ENCODE data around the gene RIPOR3.
"Not testable (repeated sequence)": the region's sequence is repeated elsewhere in the genome, so short reads cannot be mapped to it uniquely, and the experiment has no call there.

The RIPOR3 gene

DNA sequence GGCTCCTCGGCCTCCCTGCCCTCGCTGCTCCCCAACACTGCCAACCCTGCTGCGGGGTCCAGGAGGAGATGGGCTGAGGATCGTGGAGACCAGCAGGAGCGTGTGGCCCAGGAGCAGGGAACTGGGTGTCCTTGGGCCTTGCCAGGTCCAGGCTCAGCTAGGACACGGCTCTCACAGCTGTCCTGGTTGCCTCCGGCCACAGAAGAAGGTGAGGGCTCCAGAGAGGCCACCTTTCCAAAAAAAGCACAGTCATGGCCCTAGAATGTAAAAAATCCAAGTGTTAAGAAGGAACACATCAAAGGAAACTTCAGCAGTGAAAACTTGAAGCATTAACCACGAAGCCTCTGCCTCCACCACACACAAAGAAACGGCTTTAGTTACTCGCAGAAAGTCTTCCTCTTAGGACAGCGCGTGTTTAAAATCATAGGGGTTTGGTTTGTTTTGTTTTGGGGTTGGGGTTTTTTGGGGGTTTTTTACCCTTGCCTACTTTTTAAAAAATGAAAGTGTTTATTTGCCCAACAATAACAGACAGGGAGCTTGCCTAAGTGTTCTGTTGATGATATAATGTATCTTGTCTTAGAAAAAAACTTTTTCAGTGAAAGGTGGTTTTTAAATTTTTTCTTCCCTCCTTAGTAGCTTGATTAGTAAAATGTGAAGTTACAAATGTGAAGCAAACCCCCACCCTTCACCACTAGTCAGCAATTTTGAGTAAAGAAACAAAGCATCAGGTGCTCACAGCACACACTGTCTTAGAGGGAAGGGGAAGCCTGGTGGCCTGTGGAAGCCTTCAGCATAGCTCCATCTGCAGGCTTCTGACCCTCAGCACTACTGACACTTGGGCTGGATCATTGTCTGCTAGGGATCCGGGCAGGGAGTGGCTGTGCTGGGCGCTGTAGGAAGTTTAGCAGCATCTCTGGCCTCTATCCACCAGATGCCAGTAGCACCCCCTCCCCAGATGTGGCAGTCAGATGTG, 121.2 kb downstream of the RIPOR3 start:
- DNase-seq: no peak

GRCh38 chr20:50569487-50569863, 121.9 kb downstream of the RIPOR3 start:
- DNase-seq: not testable (repeated sequence)

- DNase-seq: no peak
Observed at GRCh38 chr20:50568549-50568942, 122.8 kb downstream of the RIPOR3 start.

DNA sequence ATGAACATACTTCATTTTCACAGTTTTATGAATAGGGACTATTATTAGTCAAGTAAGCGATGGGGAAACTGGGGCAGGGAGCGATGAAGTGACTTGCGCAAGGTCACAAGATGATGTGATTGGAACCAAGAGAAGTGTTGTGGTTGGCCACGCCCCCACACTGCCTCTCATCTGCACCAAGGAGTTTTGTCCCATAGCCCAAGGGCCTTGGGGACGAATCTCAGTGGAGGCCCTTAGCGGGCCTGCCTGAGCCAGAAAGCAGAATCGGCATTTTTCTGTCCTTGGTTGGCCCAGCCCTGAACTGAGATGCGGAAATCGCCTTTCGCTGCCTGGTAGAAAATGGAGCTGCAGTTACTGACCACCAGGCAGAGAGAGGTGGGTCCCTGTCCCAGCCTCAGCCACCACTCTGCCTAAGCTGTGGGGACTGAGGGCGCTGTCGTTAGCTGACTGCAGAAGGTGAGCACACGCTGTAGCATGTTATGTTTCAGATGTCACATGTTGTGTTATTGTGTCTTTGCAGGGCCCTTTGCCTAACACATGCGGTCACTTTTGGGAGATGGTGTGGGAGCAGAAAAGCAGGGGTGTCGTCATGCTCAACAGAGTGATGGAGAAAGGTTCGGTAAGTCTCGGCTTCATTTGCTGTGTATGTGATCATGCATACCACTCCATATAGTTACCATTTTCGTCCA, 123.3 kb downstream of the RIPOR3 start:
- no peak for DNase-seq

DNA sequence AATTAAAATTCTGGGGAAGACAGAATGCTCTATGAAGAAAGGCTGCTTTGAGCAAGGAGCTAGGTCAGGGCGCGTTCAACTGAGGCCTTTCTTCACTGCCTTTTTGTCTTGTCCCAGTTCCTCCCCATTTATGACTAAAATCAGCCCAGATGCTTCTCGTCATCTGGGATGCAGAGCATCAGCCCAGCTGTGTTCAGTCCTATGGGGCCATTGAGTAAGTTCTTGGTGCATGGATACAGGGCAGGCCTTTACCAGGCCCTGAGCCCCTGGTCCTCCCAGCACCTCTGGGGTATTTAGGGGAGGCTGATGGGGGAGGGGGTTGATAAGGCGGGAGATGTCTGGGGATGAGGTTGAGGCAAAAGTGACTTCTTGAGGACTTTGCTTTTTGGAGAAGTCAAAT, 125.5 kb downstream of the RIPOR3 start:
- no peak for DNase-seq

- no peak for DNase-seq
Observed at GRCh38 chr20:50565383-50565782, 126.0 kb downstream of the RIPOR3 start.

DNA sequence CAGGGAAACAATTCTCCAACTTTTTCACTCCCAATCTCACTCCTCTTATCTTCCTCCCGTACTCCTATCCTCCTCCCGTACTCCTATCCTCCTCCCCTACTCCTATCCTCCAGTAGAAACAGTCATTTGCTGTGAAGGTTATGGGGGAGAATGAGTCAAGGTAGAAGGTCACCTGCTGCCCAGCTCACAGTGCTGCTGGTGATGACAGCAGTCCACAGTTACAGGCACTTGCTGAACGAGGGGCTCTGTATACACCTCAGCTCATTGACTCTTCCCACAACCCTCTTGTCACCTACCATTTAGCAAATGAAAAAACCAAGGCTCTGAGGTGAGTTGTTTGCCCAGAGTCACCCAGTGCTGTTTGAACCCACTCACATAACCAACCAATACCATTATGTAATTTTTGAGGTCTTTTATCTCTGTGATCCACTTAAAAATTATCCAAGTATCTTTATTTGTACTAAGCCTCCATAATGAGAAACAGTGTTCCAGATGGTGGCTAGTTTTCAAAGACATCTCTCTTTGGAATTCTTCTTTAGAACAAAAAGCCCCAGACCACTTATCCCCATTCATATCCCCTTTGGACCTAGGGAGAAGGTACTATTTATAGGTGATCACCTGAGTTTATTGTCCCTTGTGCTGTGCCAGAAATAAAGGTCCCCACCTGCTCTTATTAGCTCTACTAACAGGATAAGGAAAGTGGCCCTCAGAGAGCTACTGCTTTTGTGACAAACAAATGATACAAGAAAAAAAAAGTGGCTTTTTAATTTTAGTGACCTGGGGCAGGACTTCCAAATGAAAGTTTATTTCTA, 128.0 kb downstream of the RIPOR3 start:
- no peak for DNase-seq

DNA sequence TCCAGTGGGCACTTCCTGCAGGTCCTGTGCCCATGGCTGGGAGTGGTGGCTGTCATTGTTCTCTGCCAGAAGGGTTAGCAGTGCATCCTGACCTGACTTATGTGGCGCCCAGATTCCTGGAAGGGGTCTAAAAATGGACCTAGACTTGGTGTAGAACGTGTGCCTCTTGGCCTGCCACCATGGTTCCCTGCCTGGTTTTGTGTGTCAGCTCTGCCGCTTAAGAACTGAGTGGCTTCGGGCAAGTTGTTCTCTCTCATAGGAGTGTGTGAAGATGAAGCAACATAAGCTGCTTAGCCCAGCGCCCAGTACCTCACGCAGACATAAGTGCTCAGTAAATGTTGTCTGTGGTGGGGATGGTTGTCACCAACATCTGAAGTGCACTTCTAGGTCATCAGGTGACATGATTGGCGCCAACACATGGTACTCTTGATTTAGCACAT, 129.1 kb downstream of the RIPOR3 start:
- DNase-seq: no peak

DNA sequence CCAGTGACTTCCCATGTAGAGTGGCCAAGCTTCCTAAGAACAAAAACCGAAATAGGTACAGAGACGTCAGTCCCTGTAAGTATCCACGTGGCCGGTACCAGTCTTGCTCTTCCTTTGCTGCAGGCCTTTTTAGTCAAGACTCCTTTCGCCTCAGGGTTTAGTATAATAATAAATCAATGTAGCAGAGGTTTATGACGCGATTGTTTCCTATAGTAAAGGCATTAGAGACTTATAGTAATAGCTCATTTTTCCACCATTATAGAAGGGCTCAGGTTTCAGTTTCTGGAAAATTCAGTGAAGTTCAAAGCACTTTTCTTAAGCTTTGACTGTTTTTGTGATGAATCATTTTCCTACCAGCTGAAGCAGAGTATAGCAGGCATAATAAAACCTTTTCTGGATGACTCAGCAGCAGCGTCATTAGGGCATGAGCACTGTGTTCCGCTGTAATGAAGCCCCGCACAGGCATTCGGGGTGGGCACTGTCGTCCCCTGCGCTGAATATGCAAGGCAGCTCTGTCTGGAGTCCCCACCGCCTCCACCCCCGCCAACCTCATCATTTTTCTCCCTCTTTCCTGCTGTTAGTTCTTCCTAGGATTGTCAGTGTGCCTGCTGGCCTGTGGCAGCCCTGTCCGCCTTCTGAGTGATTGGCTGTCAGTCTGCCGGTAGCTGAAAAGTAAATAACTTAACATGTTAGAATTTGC, 129.8 kb downstream of the RIPOR3 start:
- DNase-seq: no peak

- no peak for DNase-seq
Observed at GRCh38 chr20:50560867-50561266, 130.5 kb downstream of the RIPOR3 start.

- DNase-seq: no peak
Observed at GRCh38 chr20:50559856-50560638, 131.3 kb downstream of the RIPOR3 start.

DNA sequence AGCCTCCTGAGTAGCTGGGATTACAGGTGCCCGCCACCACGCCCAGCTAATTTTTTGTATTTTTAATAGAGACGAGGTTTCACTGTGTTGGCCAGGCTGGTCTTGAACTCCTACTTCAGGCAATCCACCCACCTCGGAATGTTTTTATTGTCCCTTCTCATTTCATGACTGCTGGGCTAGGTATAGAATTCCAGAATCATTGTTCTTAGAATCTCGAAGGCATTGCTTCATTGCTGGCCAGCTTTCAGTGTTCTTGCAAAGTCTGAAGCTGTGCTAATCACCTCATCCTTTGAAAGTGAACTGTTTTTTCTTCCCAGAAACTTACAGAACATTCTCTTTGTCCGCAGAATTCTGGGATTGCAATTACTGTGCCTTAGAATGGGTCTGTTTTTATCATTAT, 132.2 kb downstream of the RIPOR3 start:
- DNase-seq: no peak

GRCh38 chr20:50558483-50558925, 132.8 kb downstream of the RIPOR3 start:
- no peak for DNase-seq

DNA sequence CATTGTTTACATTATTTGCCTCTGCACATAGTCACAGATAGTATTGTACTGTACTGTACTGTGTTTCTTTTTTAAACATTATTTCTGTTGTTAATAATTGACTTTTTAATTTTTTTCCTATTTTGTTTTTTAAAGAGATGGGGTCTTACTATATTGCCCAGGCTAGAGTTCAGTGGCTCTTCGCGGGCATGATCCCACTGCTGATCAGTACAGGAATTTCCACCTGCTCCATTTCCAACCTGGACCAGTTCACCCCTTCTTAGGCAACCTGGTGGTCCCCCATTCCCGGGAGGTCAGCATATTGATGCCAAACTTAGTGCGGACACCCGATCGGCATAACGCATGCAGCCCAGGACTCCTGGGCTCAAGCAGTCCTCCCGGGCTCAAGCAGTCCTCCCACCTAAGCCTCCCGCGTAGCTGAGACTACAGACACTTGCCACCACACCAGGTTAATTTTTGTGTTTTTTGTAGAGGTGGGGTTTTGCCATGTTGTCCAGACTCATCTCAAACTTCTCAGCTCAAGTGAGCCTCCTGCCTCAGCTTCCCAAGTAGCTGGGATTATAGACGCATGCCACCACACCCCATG, 133.7 kb downstream of the RIPOR3 start:
- no peak for DNase-seq

DNA sequence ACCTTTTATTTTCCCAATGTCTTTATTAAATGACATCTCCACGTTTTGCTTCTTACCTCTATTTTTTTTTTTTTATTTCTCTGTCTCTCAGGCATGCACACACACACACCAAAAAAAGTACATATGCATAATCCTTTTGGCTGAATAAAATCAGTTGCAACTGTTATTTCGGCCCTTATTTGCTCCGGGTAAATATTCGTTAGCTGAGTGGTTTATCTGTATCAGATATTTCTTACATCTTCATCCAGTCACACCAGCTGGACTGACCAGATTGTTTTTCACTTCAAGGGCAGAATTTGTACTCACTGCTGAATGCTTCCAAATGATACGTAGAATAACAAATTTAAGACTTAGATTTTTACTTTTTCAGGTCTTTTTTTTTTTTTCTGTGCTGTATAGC, 135.7 kb downstream of the RIPOR3 start:
- DNase-seq: no peak

- no peak for DNase-seq
Observed at GRCh38 chr20:50554694-50555579, 136.4 kb downstream of the RIPOR3 start.

GRCh38 chr20:50552979-50553378, 138.4 kb downstream of the RIPOR3 start:
- no peak for DNase-seq

GRCh38 chr20:50551288-50551687, 140.1 kb downstream of the RIPOR3 start:
- no peak for DNase-seq

GRCh38 chr20:50550531-50550930, 140.8 kb downstream of the RIPOR3 start:
- DNase-seq: no peak

- no peak for DNase-seq
Observed at GRCh38 chr20:50548396-50548795, 142.9 kb downstream of the RIPOR3 start.
